Right cardiac atrium (tissue), 5 donors: Measurements from ENCODE around the gene SPINK1. TPM values are rescaled to one million over a fixed set of nuclear protein-coding genes. Genes with fewer than 3 reads are reported as not detected.
A peak's percentile ranks its signal among the peaks of the same experiment; 100 is the strongest.
"Not testable (repeated sequence)": the region's sequence is repeated elsewhere in the genome, so short reads cannot be mapped to it uniquely, and the experiment has no call there.

Source experiments
- ATAC-seq, 2 donors: fragments of 200-7000 bp; cut with Tn5 transposase; one replicate each; pipeline versions ENCODE4 v1.8.0 to v1.9.1; 2020; ENCODE audit warnings: moderate library complexity in 2 of 2, mild to moderate bottlenecking in 1 of 2
- DNase-seq, 3 donors: peaks; one replicate each; pipeline ENCODE4 v3.0.0-alpha.2; 2020
- H3K27ac ChIP-seq: one replicate; pipeline ENCODE4 v1.5.1; 2013; ENCODE audit warnings: mild to moderate bottlenecking, low read length, control low read depth, moderate library complexity
- H3K27me3 ChIP-seq: one replicate; pipeline ENCODE4 v1.6.1; 2013; ENCODE audit not compliant: control insufficient read depth, insufficient read depth
- H3K4me1 ChIP-seq: one replicate; pipeline ENCODE4 v1.6.1; 2013; ENCODE audit warnings: low read length; ENCODE audit not compliant: control insufficient read depth, insufficient read depth
- H3K4me3 ChIP-seq: one replicate; pipeline ENCODE4 v1.5.1; 2013; ENCODE audit warnings: low read length, control low read depth
- H3K9me3 ChIP-seq: one replicate; pipeline ENCODE4 v1.6.1; 2013; ENCODE audit warnings: low read length; ENCODE audit not compliant: control insufficient read depth
- WGBS: extraction: QIAGEN DNeasy Blood & Tissue Kit; methylation state at CpG from one replicate; pipeline ENCODE4 v1.1.7; 2013; 5-methylcytosine and 5-hydroxymethylcytosine counted together
- intact Hi-C, 4 donors: fragments of 100-400 bp; cut with DNase I; formaldehyde crosslinking; loops; one replicate each; pipeline versions ENCODE4 v1.11.0 to v1.14.0; 2022 to 2023
- polyA plus RNA-seq: library from polyadenylated mRNA; stranded (reverse); fragments of 200-250 nt; gene quantifications from one replicate; pipeline ENCODE4 v1.2.3, GENCODE V29; 2013
- total RNA-seq, 4 donors: library from RNA; stranded (reverse); fragmentation: NEBNext Ultra II Directional; extraction: Animal tissue kit (Norgen Biotek cat#: 25700); gene quantifications; one replicate each; pipeline ENCODE4 v1.2.1, GENCODE V29; 2021
- donor health status: healthy with polysubstance abuse.
- donor health status: DM: no; HTN: yes; CAD: no.
- donor health status: DM: no; HTN: no; CAD: no.
- donor health status: DM: no; HTN: yes; CAD: no; lungs with severe emphysema.
- donor health status: DM: yes; HTN: yes; CAD: no.

SPINK1 gene
- total and polyA plus RNA-seq, 5 donors, result 0.38 to 1.3 TPM; not detected in 3

- ATAC-seq (no peak), DNase-seq (no peak)
- no peak overlapping the region for H3K27ac ChIP-seq
- 0% methylated on average over 1 of the region's 1 CpG for WGBS
- H3K9me3 ChIP-seq, result no peaks in the 10 kb centered on the region
- intact Hi-C loops, result no loop called here
- no peaks in the 10 kb centered on the region for H3K4me1 ChIP-seq
- no peak overlapping the region for H3K4me3 ChIP-seq
- H3K27me3 ChIP-seq, result no peaks in the 10 kb centered on the region
These were observed 27.5 kb downstream of the SPINK1 start for GRCh38 chr5:147803926-147804325.

DNA sequence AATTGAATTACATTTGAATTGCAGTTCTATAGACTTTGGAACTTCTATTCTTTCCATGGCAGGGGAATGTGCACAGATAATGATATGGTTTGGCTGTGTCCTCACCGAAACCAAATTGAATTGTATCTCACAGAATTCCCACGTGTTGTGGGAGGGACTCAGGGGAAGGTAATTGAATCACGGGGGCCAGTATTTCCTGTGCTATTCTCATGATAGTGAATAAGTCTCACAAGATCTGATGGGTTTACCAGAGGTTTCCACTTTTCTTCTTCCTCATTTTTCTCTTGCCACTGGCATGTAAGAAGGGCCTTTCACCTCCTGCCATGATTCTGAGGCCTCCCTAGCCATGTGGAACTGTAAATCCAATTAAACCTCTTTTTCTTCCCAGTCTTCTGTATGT lies 28.3 kb downstream of the SPINK1 start:
- ATAC-seq, H3K9me3 ChIP-seq, H3K4me3 ChIP-seq, intact Hi-C loops, DNase-seq, H3K27me3 ChIP-seq, H3K27ac ChIP-seq, H3K4me1 ChIP-seq: not testable (repeated sequence)
- WGBS, result 45% methylated on average over 3 of the region's 3 CpGs

DNA sequence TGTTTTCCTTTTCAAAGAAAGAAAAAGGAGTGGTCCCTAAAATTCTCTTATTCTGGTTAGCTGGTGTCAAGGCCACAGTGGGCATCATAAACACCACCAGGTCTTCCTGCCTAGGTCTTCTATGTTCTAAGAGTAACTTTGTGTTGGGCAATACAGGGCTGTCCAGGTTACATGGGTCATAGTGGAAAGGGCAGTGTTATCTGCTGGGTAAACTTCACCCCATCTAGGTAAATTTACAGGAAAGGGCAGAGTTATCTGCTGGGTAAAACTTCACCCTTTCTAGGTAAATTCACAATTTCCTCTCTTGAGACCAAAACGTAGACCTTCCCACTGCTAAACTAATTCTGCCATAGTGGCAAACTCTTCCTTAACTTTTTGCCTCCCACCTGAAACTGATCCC lies 30.0 kb downstream of the SPINK1 start:
- ATAC-seq, result no peak
- DNase-seq, result no peak
- no peaks in the 10 kb centered on the region for H3K4me1 ChIP-seq
- WGBS, result 79% methylated on average over 1 of the region's 1 CpG
- intact Hi-C loops, result no loop called here
- no peak overlapping the region for H3K4me3 ChIP-seq
- no peak overlapping the region for H3K27ac ChIP-seq
- H3K9me3 ChIP-seq, result no peaks in the 10 kb centered on the region
- no peaks in the 10 kb centered on the region for H3K27me3 ChIP-seq

DNA sequence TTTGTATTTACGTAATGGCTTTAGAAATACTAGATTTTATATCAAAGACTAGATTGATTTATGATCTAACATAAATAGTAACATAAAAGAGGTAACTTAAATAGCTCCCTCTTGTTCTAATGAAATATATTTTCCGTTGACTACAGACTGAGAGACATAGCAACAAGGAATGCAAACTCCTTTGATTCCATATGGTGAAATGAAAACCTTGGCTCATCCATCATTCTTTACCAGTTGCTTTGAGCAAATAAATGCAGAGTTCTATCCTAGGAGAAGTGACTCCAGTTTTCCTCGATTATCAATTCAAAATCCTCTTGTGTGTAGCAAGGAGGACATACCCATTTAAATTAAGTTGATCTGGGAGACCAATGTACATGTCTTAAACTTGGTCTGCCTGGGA lies 31.0 kb downstream of the SPINK1 start:
- Histone ChIP-seq H3K4me1 (no peaks in the 10 kb centered on the region), H3K9me3 (no peaks in the 10 kb centered on the region), H3K4me3 (no peak overlapping the region), H3K27ac (no peak overlapping the region), H3K27me3 (no peaks in the 10 kb centered on the region)
- DNase-seq (no peak), ATAC-seq (no peak)
- 80% methylated on average over 3 of the region's 3 CpGs for WGBS
- intact Hi-C loops, result no loop called here

DNA sequence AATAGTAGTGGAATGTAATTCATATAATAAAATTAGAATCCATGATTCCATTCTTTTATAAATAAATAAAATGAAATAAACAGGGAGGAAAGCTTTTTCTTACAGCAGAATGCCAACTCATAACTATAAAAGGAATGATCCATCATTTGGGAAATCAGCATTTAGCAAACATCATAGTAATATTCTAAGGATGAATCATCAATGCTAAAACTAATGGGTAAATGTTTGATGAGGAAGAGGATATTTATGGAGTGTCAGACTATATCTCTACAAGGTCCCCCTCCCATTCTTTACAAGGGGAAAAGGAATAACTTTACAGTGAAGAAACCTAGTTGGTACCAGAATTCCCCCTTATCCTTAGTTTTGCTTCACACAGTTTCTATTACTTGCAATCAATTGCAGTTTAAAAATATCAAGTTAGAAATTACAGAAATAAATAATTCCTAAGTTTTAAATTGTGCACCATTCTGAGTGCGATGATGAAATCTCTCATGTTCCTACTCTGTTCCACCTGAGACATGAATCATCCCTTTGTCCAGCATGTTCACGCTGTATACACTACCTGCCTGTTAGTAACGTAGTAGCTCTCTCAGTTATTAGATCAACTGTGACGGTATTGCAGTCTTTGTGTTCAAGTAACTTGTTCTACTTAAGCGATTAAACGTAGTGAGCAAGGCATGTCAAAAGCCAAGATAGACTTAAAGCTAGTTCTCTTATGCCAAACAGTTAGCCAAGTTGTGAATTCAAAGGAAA lies 34.7 kb downstream of the SPINK1 start:
- DNase-seq, result no peak
- WGBS, result 70% methylated on average over 6 of the region's 6 CpGs
- no peak for ATAC-seq
- Histone ChIP-seq H3K4me1 (no peaks in the 10 kb centered on the region), H3K4me3 (no peak overlapping the region), H3K9me3 (no peaks in the 10 kb centered on the region), H3K27ac (no peak overlapping the region), H3K27me3 (no peaks in the 10 kb centered on the region)
- intact Hi-C loops, result no loop called here

- intact Hi-C loops, result no loop called here
- WGBS, result 85% methylated on average over 6 of the region's 6 CpGs
- ATAC-seq (no peak), DNase-seq (no peak)
- Histone ChIP-seq H3K4me1 (no peaks in the 10 kb centered on the region), H3K27me3 (no peaks in the 10 kb centered on the region), H3K4me3 (no peak overlapping the region), H3K9me3 (no peaks in the 10 kb centered on the region), H3K27ac (no peak overlapping the region)
These were observed 40.3 kb downstream of the SPINK1 start for GRCh38 chr5:147791181-147791580.

GRCh38 chr5:147789820-147790219 lies 41.7 kb downstream of the SPINK1 start:
- intact Hi-C loops, result no loop called here
- WGBS, result 77% methylated on average over 2 of the region's 2 CpGs

GRCh38 chr5:147788023-147788422 lies 43.4 kb downstream of the SPINK1 start:
- H3K4me3 ChIP-seq, result no peak overlapping the region
- no peaks in the 10 kb centered on the region for H3K9me3 ChIP-seq
- ATAC-seq (peak in 1 of 2 donors; percentile 33), DNase-seq (no peak)
- intact Hi-C loops, result no loop called here
- H3K27ac ChIP-seq, result no peak overlapping the region
- no peaks in the 10 kb centered on the region for H3K4me1 ChIP-seq
- no peaks in the 10 kb centered on the region for H3K27me3 ChIP-seq

More at GRCh38 chr5:147789820-147790219, 41.7 kb downstream of the SPINK1 start:
- H3K27me3 ChIP-seq, result no peaks in the 10 kb centered on the region
- no peak overlapping the region for H3K4me3 ChIP-seq
- H3K9me3 ChIP-seq, result no peaks in the 10 kb centered on the region
- no peaks in the 10 kb centered on the region for H3K4me1 ChIP-seq
- DNase-seq (no peak), ATAC-seq (no peak)
- H3K27ac ChIP-seq, result no peak overlapping the region

DNA sequence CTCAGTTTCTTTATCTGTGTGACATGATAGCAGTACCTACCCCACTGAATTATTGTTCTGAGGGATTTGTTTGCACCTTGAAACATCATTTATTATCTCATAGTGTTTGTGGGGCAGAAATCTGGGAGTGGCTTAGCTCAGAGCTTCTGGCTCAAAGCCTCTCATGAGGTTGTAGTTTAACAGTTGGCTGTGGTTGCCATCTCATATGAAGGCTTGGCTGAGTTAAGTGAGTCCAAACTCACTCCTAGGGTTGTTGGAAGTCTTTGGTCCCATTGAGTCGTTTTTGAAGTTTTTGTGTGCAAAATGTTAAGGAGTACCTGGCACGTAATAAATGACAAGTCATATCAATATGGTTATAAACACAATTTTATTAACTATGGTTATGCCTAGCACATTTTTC lies 45.3 kb downstream of the SPINK1 start:
- ATAC-seq (no peak), DNase-seq (no peak)
- no peak overlapping the region for H3K4me3 ChIP-seq
- H3K4me1 ChIP-seq, result no peaks in the 10 kb centered on the region
- WGBS, result 64% methylated on average over 2 of the region's 2 CpGs
- H3K9me3 ChIP-seq, result no peaks in the 10 kb centered on the region
- intact Hi-C loops, result no loop called here
- no peaks in the 10 kb centered on the region for H3K27me3 ChIP-seq
- H3K27ac ChIP-seq, result no peak overlapping the region

GRCh38 chr5:147784146-147784987 lies 47.1 kb downstream of the SPINK1 start:
- 51% methylated on average over 8 of the region's 8 CpGs for WGBS
- intact Hi-C loops, result no loop called here
- H3K27me3 ChIP-seq, result no peaks in the 10 kb centered on the region
- DNase-seq (no peak), ATAC-seq (no peak)
- no peaks in the 10 kb centered on the region for H3K4me1 ChIP-seq
- H3K9me3 ChIP-seq, result no peaks in the 10 kb centered on the region
- no peak overlapping the region for H3K27ac ChIP-seq
- H3K4me3 ChIP-seq, result no peak overlapping the region
